Transverse colon (tissue), 4 donors: ENCODE measurements around the gene AQP4.

Source experiments
- CTCF ChIP-seq, 5 experiments: fragments of 200-600 bp in 3 of 5; fragments of 450-650 bp in 2 of 5; sonication (generic) in 3 of 5; IDR thresholded peaks; 1 replicate in 2 of 5; 2 replicates in 3 of 5; pipeline ENCODE4 v1.5.1; 2016 to 2017; ENCODE audit warnings: antibody characterized with exemption in 5 of 5, inconsistent platforms in 3 of 5, mild to moderate bottlenecking in 2 of 5, moderate library complexity in 1 of 5
- EP300 ChIP-seq: sonication (generic); formaldehyde crosslinking; IDR thresholded peaks from one replicate; pipeline ENCODE4 v1.6.1; 2017; ENCODE audit warnings: antibody characterized with exemption, low read depth
- POLR2A ChIP-seq: fragments of 450-650 bp; IDR thresholded peaks from one replicate; pipeline ENCODE4 v1.6.1; 2016; ENCODE audit warnings: antibody characterized with exemption, mild to moderate bottlenecking, moderate library complexity
- POLR2AphosphoS5 ChIP-seq, 3 donors: sonication (generic); formaldehyde crosslinking; IDR thresholded peaks; one replicate each; pipeline ENCODE4 v1.6.1; 2016; ENCODE audit warnings: antibody characterized with exemption in 3 of 3

GRCh38 chr18:26826656-26827235, 38.8 kb downstream of the AQP4 start:
- TF ChIP-seq CTCF (IDR thresholded peaks at IDR 0.05) (no peak), EP300 (no peak), POLR2A (no peak), POLR2AphosphoS5 (IDR thresholded peaks at IDR 0.05) (no peak)
